GM12873 (cell line): ENCODE results near the gene CYTH4.

ENCODE experiments used
- CTCF ChIP-seq: IDR thresholded peaks from 2 replicates; pipeline ENCODE4 v1.5.1; 2012; ENCODE audit warnings: low read depth, mild to moderate bottlenecking, moderate library complexity, low read length, control low read depth; ENCODE audit not compliant: insufficient read depth; ENCODE audit errors: missing control alignments

CYTH4 gene

GRCh38 chr22:37344735-37345449, 62.6 kb downstream of the CYTH4 start:
- TF ChIP-seq CTCF = no peak

- TF ChIP-seq CTCF = no peak
Measured at GRCh38 chr22:37345863-37346504, 63.7 kb downstream of the CYTH4 start.

- no peak for TF ChIP-seq CTCF
Measured at GRCh38 chr22:37346505-37346895, 64.2 kb downstream of the CYTH4 start.

- no peak for TF ChIP-seq CTCF
Measured at GRCh38 chr22:37349043-37349814, 66.9 kb downstream of the CYTH4 start.

GRCh38 chr22:37351232-37351631, 68.9 kb downstream of the CYTH4 start:
- peak; percentile 2 for TF ChIP-seq CTCF

- no peak for TF ChIP-seq CTCF
Measured at GRCh38 chr22:37352481-37352880, 70.2 kb downstream of the CYTH4 start.

- no peak for TF ChIP-seq CTCF
Measured at GRCh38 chr22:37353839-37354238, 71.5 kb downstream of the CYTH4 start.
